Stromal cell of bone marrow (primary cell): Measurements from ENCODE around the gene LBHD2.

Experiments used
- DNase-seq: peaks from one replicate; pipeline ENCODE4 v3.0.0-alpha.2; 2012; ENCODE audit warnings: low read depth

The LBHD2 gene

GRCh38 chr14:103132381-103133209 lies 48.6 kb downstream of the LBHD2 start:
- DNase-seq: no peak

GRCh38 chr14:103133210-103134140 lies 49.5 kb downstream of the LBHD2 start:
- DNase-seq: no peak

- no peak for DNase-seq
Observed at GRCh38 chr14:103134405-103134804, 50.4 kb downstream of the LBHD2 start.

DNA sequence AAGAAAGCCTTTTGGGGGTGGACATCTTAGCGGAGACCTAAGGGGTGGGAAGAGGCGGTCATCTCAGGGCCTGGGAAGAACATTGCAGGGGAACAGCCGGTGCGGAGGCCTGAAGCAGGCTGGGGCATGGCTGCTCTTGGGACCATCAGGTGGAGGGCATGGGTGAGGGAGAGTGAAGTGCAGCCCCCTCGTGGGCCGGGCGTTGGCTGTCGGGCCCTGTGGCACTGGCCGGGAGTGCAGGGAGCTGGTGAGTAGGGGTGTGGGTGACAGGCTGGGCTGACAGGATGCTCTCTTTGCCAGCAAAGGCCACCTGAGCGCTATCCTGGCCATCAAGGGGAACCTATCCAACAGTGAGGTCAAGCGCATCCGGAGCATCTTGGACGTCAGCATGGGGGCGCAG lies 50.9 kb downstream of the LBHD2 start:
- no peak for DNase-seq

- DNase-seq: no peak
Observed at GRCh38 chr14:103135333-103136260, 51.6 kb downstream of the LBHD2 start.

GRCh38 chr14:103136388-103137271 lies 52.6 kb downstream of the LBHD2 start:
- DNase-seq: no peak

DNA sequence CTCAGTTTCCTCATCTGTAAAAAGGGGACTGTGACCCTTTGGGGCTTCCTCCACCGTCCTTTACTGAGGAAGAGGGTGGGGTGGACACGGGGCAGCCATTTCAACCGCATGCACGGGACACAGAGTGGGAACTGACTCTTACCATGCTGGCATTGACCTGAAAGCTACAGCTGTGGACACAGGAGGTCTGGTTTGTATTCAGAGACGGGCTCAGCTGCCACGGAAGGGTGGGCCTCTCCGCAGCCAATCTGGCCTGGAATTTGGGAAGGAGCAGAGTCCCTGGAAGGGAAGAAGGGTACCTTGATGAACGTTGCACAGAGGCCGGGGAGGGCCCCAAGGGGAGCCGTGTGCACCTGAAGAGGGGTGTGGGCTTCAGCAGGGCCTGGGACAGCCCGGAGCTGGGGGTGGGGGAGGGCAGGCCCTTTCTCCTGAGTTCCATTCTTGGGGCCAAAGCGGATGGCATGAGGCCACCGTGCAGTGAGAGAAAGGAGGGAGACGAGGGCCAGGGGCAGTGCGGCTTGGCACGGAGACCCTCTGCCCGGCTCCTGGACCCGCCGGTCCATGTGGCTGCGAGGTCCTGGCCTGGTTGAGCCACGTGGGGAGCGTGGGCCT lies 53.8 kb downstream of the LBHD2 start:
- no peak for DNase-seq

DNA sequence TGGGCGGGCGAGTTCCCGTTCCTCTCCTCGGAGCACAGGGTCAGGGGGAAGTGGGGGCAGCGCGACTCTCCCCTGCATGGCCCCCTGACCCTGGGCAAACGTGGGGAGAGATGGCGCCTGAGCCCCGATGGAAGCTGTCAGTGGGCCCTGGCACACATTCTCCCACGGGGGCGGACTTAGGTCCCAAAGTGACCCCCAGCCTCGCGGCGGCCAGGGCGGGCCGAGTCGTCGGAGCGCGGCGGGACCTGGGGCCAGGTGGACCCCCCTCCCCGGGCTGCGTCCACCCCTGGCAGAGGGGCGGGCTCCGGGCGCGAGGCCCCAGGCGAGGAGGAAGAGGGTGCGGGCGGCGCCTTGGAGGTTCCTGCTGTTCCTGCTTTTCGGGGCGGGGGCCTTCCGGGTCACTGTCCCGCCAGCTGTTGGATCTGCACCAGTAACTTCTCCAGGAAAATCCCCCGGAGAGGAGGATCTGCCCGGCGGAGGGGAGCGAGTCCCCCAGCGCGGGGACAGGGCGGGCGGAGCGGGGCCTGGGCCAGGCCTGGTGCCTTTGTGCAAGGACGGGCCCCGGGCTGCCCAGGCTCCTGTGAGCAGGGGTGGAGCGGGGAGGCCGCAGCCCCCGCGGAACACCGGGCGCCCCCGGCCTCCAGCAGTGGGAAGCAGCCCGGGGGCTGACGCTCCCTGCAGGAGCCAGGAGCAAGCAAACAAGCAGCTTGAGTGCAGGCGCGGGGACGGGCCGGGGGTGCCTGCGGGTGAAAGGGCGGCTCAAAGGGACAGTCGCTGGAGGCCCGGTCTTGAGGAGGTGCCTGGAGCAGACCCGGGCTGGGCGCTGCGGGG lies 54.5 kb downstream of the LBHD2 start:
- DNase-seq: no peak

- no peak for DNase-seq
Observed at GRCh38 chr14:103139132-103140025, 55.4 kb downstream of the LBHD2 start.
